HepG2 (cell line): ENCODE results near the gene PERP. TPM values are rescaled to one million over a fixed set of nuclear protein-coding genes. Genes with fewer than 3 reads are reported as not detected.

Experiments used
- ATAC-seq: fragments of 200-7000 bp; cut with Tn5 transposase; 3 replicates; pipeline ENCODE4 v1.9.1; 2020; ENCODE audit warnings: mild to moderate bottlenecking, moderate library complexity
- BruUV-seq: library from RNA; stranded (reverse); fragments of 400-500 nt; replicated peaks from 2 replicates; lab custom pipeline; 2021; lab: Mats Ljungman, UMichigan
- CTCF ChIA-PET: fragments of 300-600 bp; formaldehyde crosslinking; extraction: SDS; loops from one replicate; lab custom pipeline; 2021; ENCODE audit warnings: low total read pairs, inconsistent platforms, low intra/inter-chr PET ratio; lab: Yijun Ruan, JAX
- POLR2A ChIA-PET: fragments of 350-600 bp; sonication (Branson Sonifier 250); formaldehyde crosslinking; loops from one replicate; lab custom pipeline; 2020; ENCODE audit warnings: antibody characterized with exemption, inconsistent platforms; lab: Yijun Ruan, JAX
- DNase-seq: peaks from one replicate; pipeline ENCODE4 v3.0.0-alpha.2; 2015; ENCODE audit warnings: low spot score
- FAIRE-seq: peaks from 3 replicates; lab custom pipeline; 2011; peaks lifted over from hg19 to GRCh38; lab: Jason Lieb, UNC
- H2AFZ ChIP-seq: one replicate; pipeline ENCODE4 v1.6.1; 2011; ENCODE audit warnings: low read length, inconsistent platforms
- H3K27ac ChIP-seq: fragments of 300-600 bp; 3 replicates; pipeline ENCODE4 v1.8.0; 2011; ENCODE audit warnings: mixed run types, mild to moderate bottlenecking, mixed read lengths, low read length, inconsistent platforms; ENCODE audit not compliant: insufficient read depth; ENCODE audit errors: extremely low read length
- H3K27me3 ChIP-seq, 2 experiments: fragments of 200-600 bp in 1 of 2; 2 replicates in 1 of 2; 3 replicates in 1 of 2; pipeline versions ENCODE4 v1.6.0 to v1.8.0; 2011; ENCODE audit warnings: low read length in 2 of 2, mild to moderate bottlenecking in 2 of 2, moderate library complexity in 2 of 2, inconsistent platforms in 1 of 2; ENCODE audit not compliant: insufficient read depth in 2 of 2, control insufficient read depth in 1 of 2
- H3K36me3 ChIP-seq, 2 experiments: fragments of 200-600 bp in 1 of 2; replicated peaks in 1 of 2; 2 replicates in 1 of 2; 3 replicates in 1 of 2; pipeline versions ENCODE4 v1.5.1 to v1.8.0; 2011; ENCODE audit warnings: low read length in 2 of 2, inconsistent platforms in 1 of 2; ENCODE audit not compliant: insufficient read depth in 2 of 2, control insufficient read depth in 1 of 2
- H3K4me1 ChIP-seq: 2 replicates; pipeline ENCODE4 v1.5.1; 2012; ENCODE audit warnings: low read length, inconsistent platforms; ENCODE audit not compliant: insufficient read depth
- H3K4me2 ChIP-seq: 2 replicates; pipeline ENCODE4 v1.6.0; 2011; ENCODE audit warnings: low read depth, low read length, inconsistent platforms
- H3K4me3 ChIP-seq, 3 experiments: fragments of 200-600 bp in 1 of 3; sonication (generic), shearing (Covaris generic) in 1 of 3; replicated peaks in 1 of 3; 2 replicates each; pipeline ENCODE4 v1.5.1; 2011 to 2016; ENCODE audit warnings: low read length in 3 of 3, inconsistent platforms in 2 of 3, low read depth in 2 of 3, mild to moderate bottlenecking in 2 of 3, control low read depth in 1 of 3, mixed read lengths in 1 of 3; ENCODE audit not compliant: insufficient read depth in 1 of 3
- H3K79me2 ChIP-seq: one replicate; pipeline ENCODE4 v1.6.1; 2011; ENCODE audit warnings: low read length, inconsistent platforms; ENCODE audit not compliant: insufficient read depth
- H3K9ac ChIP-seq: 2 replicates; pipeline ENCODE4 v1.6.0; 2011; ENCODE audit warnings: mild to moderate bottlenecking, low read depth, low read length, inconsistent platforms; ENCODE audit not compliant: insufficient read depth
- H3K9me3 ChIP-seq: 2 replicates; pipeline ENCODE4 v1.5.1; 2012; ENCODE audit warnings: mild to moderate bottlenecking, low read length
- H4K20me1 ChIP-seq: 2 replicates; pipeline ENCODE4 v1.6.0; 2011; ENCODE audit warnings: inconsistent platforms, mild to moderate bottlenecking, low read length, moderate library complexity; ENCODE audit not compliant: insufficient read depth
- BCL6 ChIP-seq: IDR thresholded peaks from 2 replicates; pipeline ENCODE4 v1.6.1; 2016; ENCODE audit warnings: missing genetic modification reagents, missing compliant biosample characterization
- CBFB ChIP-seq: sonication (generic); formaldehyde crosslinking; IDR thresholded peaks from 2 replicates; pipeline ENCODE4 v1.4.0; 2020; ENCODE audit warnings: missing genetic modification reagents
- CREB1 ChIP-seq, 2 experiments: fragments of 450-650 bp in 1 of 2; IDR thresholded peaks; 2 replicates each; pipeline ENCODE4 v1.6.1; 2016 to 2017; ENCODE audit warnings: control low read depth in 1 of 2, mild to moderate bottlenecking in 1 of 2, missing compliant biosample characterization in 1 of 2, missing genetic modification characterization in 1 of 2
- DMAP1 ChIP-seq: IDR thresholded peaks from 2 replicates; pipeline ENCODE4 v1.6.1; 2016
- ELK4 ChIP-seq: sonication (generic); formaldehyde crosslinking; IDR thresholded peaks from 2 replicates; pipeline ENCODE4 v1.9.0; 2021; ENCODE audit warnings: missing genetic modification reagents, borderline replicate concordance
- HES4 ChIP-seq: sonication (generic); formaldehyde crosslinking; IDR thresholded peaks from 2 replicates; pipeline ENCODE4 v1.9.0; 2021; ENCODE audit warnings: mild to moderate bottlenecking, missing genetic modification reagents, borderline replicate concordance
- MTA1 ChIP-seq: sonication (generic); formaldehyde crosslinking; IDR thresholded peaks from 2 replicates; pipeline ENCODE4 v1.4.0; 2020; ENCODE audit warnings: missing genetic modification reagents, mild to moderate bottlenecking, borderline replicate concordance
- MYC ChIP-seq: sonication (generic); formaldehyde crosslinking; IDR thresholded peaks from 2 replicates; pipeline ENCODE4 v1.9.0; 2021; ENCODE audit warnings: missing genetic modification reagents, borderline replicate concordance
- PAF1 ChIP-seq: IDR thresholded peaks from 2 replicates; pipeline ENCODE4 v1.6.1; 2016; ENCODE audit warnings: missing genetic modification reagents, missing compliant biosample characterization
- PRDM10 ChIP-seq: sonication (generic); formaldehyde crosslinking; IDR thresholded peaks from 2 replicates; pipeline ENCODE4 v1.4.0; 2020; ENCODE audit warnings: low read depth, missing genetic modification reagents
- SIN3A ChIP-seq: IDR thresholded peaks from 2 replicates; pipeline ENCODE4 v1.6.1; 2011; ENCODE audit warnings: low read depth, mild to moderate bottlenecking, control low read depth, low read length, borderline replicate concordance
- TERF1 ChIP-seq: sonication (generic); formaldehyde crosslinking; IDR thresholded peaks from 2 replicates; pipeline ENCODE4 v1.8.0; 2022; ENCODE audit warnings: mild to moderate bottlenecking, missing genetic modification reagents, moderate library complexity
- ZNF331 ChIP-seq: sonication (generic); formaldehyde crosslinking; IDR thresholded peaks from 2 replicates; pipeline ENCODE4 v1.4.0; 2020; ENCODE audit warnings: missing genetic modification reagents
- ZNF7 ChIP-seq: IDR thresholded peaks from 2 replicates; pipeline ENCODE4 v1.6.1; 2016; ENCODE audit warnings: missing biosample characterization, missing genetic modification reagents
- ZNF747 ChIP-seq: sonication (generic); formaldehyde crosslinking; IDR thresholded peaks from 2 replicates; pipeline ENCODE4 v1.8.1; 2023; ENCODE audit warnings: missing genetic modification reagents, mild to moderate bottlenecking, borderline replicate concordance
- ZNF761 ChIP-seq: sonication (generic); formaldehyde crosslinking; conservative IDR thresholded peaks from 2 replicates; pipeline ENCODE4 v1.4.0; 2020; ENCODE audit warnings: mild to moderate bottlenecking, missing genetic modification reagents
- ZSCAN25 ChIP-seq: sonication (generic); formaldehyde crosslinking; IDR thresholded peaks from 2 replicates; pipeline ENCODE4 v1.8.0; 2022; ENCODE audit warnings: mild to moderate bottlenecking, missing genetic modification reagents
- WGBS: methylation state at CpG from one replicate; pipeline ENCODE4 v1.1.6; 2017; ENCODE audit warnings: low lambda C conversion rate; 5-methylcytosine and 5-hydroxymethylcytosine counted together
- in situ Hi-C: cut with HindIII; loops from 2 replicates; pipeline ENCODE4 v1.10.0; 2017; ENCODE audit warnings: low pct_unique_long_range_greater_than_20kb; ENCODE audit not compliant: extremely low pct_ligation_motif_present
- intact Hi-C: fragments of 100-400 bp; cut with micrococcal nuclease; formaldehyde crosslinking; loops from one replicate; pipeline ENCODE4 v1.10.0; 2022; ENCODE audit not compliant: unreplicated experiment
- polyA plus RNA-seq, 8 experiments: library from polyadenylated mRNA; depleted of rRNA in 3 of 8; stranded (reverse) in 7 of 8; unstranded in 1 of 8; fragments of >200 nt; fragmentation: Illumina TruSeq in 4 of 8; extraction: Trizol in 4 of 8; gene quantifications; 2 replicates each; pipeline versions ENCODE4 v1.2.1 to v1.2.3, GENCODE V29; 2011 to 2016; ENCODE audit warnings: low read depth in 4 of 8, missing spikeins in 1 of 8, mixed read lengths in 1 of 8; ENCODE audit not compliant: insufficient read depth in 1 of 8
- total RNA-seq, 5 experiments: library from RNA; depleted of rRNA; stranded (reverse); fragments of >200 nt; fragmentation: Illumina TruSeq; extraction: Trizol; gene quantifications; 2 replicates each; pipeline ENCODE4 v1.2.3, GENCODE V29; 2016; ENCODE audit warnings: low read depth in 1 of 5

The PERP gene
- total and polyA plus RNA-seq, 2 of the 13 experiments (the other 11 are each of a cell fraction or from before 2014, with no cell fraction given) = 26.0 to 53.0 TPM

GRCh38 chr6:138101946-138102731, 5.1 kb downstream of the PERP start:
- Histone ChIP-seq H3K27ac (no peak overlapping the region), H3K79me2 (peaks cover 83% of the 10 kb centered on the region), H3K4me1 (peaks cover 20% of the 10 kb centered on the region), H4K20me1 (peaks cover 9% of the 10 kb centered on the region; the same call in 1 of the 2 replicates), H3K4me3 (no peak overlapping the region), H3K27me3 (no peaks in the 10 kb centered on the region; a peak in 1 of 5 replicates), H3K36me3 (peaks cover 0 to 1% of the 10 kb centered on the region in 2 experiments; a peak in 3 of 5 replicates), H2AFZ (no peak overlapping the region), H3K9me3 (no peaks in the 10 kb centered on the region), H3K4me2 (no peak overlapping the region), H3K9ac (no peak overlapping the region)
- CTCF ChIA-PET = no interaction called here
- intact Hi-C loops (no loop called here), in situ Hi-C loops (loop anchor here (10.0 kb wide), 1 partner anchor 397 kb away; no protein-coding TSS in a partner anchor)
- no TSS peak for BruUV-seq
- FAIRE-seq (no peak), DNase-seq (no peak), ATAC-seq (no peak)
- POLR2A ChIA-PET = no interaction called here
- WGBS = 94% methylated on average over 10 of the region's 10 CpGs
- TF ChIP-seq CREB1 (IDR thresholded peaks at IDR 0.05) (no peak), CREB1 (CRISPR knock-in tag; IDR thresholded peaks at IDR 0.05) (no peak), HES4 (CRISPR knock-in tag) (no peak), CBFB (CRISPR knock-in tag) (no peak), ZNF761 (CRISPR knock-in tag) (no peak), ZNF331 (CRISPR knock-in tag) (no peak), MTA1 (CRISPR knock-in tag) (no peak), BCL6 (CRISPR knock-in tag) (no peak), MYC (CRISPR knock-in tag) (no peak), PAF1 (CRISPR knock-in tag) (no peak), ELK4 (CRISPR knock-in tag) (no peak), ZNF747 (CRISPR knock-in tag) (no peak), DMAP1 (CRISPR knock-in tag) (no peak), ZSCAN25 (no peak), TERF1 (CRISPR knock-in tag) (no peak), PRDM10 (CRISPR knock-in tag) (no peak), SIN3A (no peak), ZNF7 (no peak)
